HFFc6 (cell line): ENCODE results near the gene ELOVL6. TPM values are rescaled to one million over a fixed set of nuclear protein-coding genes. Genes with fewer than 3 reads are reported as not detected.

Experiments used
- DNase-seq: peaks from one replicate; pipeline ENCODE4 v3.0.0-alpha.2; 2018
- H3K27ac Mint-ChIP-seq: 2 replicates; pipeline ENCODE4 v1.8.0; 2020; ENCODE audit warnings: mild to moderate bottlenecking, mixed read lengths
- H3K27me3 Mint-ChIP-seq: 2 replicates; pipeline ENCODE4 v1.8.0; 2021; ENCODE audit warnings: mild to moderate bottlenecking, moderate library complexity, mixed read lengths; ENCODE audit not compliant: insufficient read depth
- H3K36me3 Mint-ChIP-seq: 2 replicates; pipeline ENCODE4 v1.8.0; 2021; ENCODE audit warnings: low read depth, mixed read lengths
- H3K4me1 Mint-ChIP-seq: 2 replicates; pipeline ENCODE4 v1.8.0; 2020; ENCODE audit warnings: low read depth, mixed read lengths
- H3K4me3 Mint-ChIP-seq: 2 replicates; pipeline ENCODE4 v1.8.0; 2020; ENCODE audit warnings: mild to moderate bottlenecking, moderate library complexity, mixed read lengths
- H3K9me3 Mint-ChIP-seq: 2 replicates; pipeline ENCODE4 v1.8.0; 2020; ENCODE audit warnings: mild to moderate bottlenecking, mixed read lengths
- total RNA-seq, 6 experiments: library from RNA; stranded (reverse); fragmentation: NEBNext Ultra II Directional; extraction: Animal tissue kit (Norgen Biotek cat#: 25700); gene quantifications; 2 replicates in 1 of 6; 3 replicates in 5 of 6; pipeline ENCODE4 v1.2.3, GENCODE V29; 2021
- TF ChIP-seq, protein P1 (sequence below): fragments of 200-600 bp; sonication (generic); IDR thresholded peaks from 2 replicates; pipeline ENCODE4 v1.5.0; 2021; ENCODE audit warnings: antibody characterized with exemption, mild to moderate bottlenecking

ELOVL6 gene
- total RNA-seq, 6 experiments from 2014 or later, result 21.0 to 26.2 (median 22.5) TPM

GRCh38 chr4:110211770-110212061 lies 13.3 kb upstream of the ELOVL6 start:
- no peaks in the 10 kb centered on the region for H3K36me3 Mint-ChIP-seq

DNA sequence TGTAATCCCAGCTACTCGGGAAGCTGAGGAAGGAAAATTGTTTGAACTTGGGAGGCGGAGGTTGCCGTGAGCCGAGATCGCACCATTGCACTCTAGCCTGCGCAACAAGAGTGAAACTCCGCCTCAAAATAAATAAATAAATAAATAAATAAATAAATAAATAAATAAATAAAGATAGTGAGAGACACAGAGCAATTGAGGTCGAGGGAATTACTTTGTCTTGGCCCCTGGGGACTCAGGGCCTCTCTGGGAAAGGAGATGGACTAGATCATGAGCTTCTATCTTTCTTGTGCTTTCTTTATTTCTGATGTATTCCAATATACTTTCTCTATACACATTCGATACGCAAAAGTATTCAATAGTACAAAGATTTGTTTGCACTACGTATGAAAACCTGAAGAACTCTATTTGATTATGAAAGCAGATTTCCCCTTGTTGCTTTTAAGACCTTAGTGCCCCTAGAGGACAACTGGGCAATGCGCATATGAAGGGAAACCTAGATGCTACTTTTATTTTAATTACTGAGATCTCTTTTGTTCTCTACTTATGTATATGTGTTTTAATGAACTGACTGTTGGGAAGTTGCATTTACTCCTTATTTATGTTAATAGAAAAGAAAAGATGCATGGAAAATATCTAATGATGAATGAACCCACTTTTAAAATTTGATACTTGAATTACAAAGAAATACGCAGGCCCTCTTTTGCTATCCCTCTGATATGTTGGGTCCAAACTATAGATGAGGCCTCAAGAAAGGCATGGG lies 12.8 kb upstream of the ELOVL6 start:
- Mint-ChIP-seq H3K9me3 (no peaks in the 10 kb centered on the region), H3K4me1 (peaks cover 5% of the 10 kb centered on the region; the same call in 1 of the 2 replicates), H3K4me3 (no peak overlapping the region), H3K27ac (no peak overlapping the region), H3K36me3 (no peaks in the 10 kb centered on the region), H3K27me3 (peaks cover under 1% of the 10 kb centered on the region; the same call in 1 of the 2 replicates)
- TF ChIP-seq, protein P1, sequence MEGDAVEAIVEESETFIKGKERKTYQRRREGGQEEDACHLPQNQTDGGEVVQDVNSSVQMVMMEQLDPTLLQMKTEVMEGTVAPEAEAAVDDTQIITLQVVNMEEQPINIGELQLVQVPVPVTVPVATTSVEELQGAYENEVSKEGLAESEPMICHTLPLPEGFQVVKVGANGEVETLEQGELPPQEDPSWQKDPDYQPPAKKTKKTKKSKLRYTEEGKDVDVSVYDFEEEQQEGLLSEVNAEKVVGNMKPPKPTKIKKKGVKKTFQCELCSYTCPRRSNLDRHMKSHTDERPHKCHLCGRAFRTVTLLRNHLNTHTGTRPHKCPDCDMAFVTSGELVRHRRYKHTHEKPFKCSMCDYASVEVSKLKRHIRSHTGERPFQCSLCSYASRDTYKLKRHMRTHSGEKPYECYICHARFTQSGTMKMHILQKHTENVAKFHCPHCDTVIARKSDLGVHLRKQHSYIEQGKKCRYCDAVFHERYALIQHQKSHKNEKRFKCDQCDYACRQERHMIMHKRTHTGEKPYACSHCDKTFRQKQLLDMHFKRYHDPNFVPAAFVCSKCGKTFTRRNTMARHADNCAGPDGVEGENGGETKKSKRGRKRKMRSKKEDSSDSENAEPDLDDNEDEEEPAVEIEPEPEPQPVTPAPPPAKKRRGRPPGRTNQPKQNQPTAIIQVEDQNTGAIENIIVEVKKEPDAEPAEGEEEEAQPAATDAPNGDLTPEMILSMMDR, result peak; percentile 83
- peak; percentile 39 for DNase-seq

More at GRCh38 chr4:110211770-110212061, 13.3 kb upstream of the ELOVL6 start:
- DNase-seq, result no peak
- Mint-ChIP-seq H3K27me3 (peaks cover 4% of the 10 kb centered on the region; the same call in 1 of the 2 replicates), H3K4me1 (peaks cover 10% of the 10 kb centered on the region; the same call in 1 of the 2 replicates), H3K4me3 (no peak overlapping the region), H3K27ac (no peak overlapping the region), H3K9me3 (no peaks in the 10 kb centered on the region)
- TF ChIP-seq, protein P1, result no peak

DNA sequence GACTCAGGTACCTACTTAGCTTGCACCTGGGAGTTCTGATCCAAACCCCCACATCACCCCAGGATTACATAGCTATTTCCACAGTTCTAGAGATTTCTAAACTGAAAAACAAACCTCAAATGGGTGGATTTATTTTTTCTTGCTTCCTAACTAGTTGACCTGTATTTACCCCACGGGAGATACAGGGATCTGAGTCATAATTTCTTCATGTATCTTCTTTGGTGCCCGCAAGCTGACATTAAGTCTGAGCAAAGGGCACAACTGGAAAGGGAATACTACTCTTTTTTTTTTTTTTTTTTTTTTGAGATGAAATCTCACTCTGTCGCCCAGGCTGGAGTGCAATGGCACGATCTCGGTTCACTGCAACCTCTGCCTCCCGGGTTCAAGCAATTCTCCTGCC lies 10.0 kb upstream of the ELOVL6 start:
- no peak for DNase-seq
- TF ChIP-seq, protein P1, result no peak
- H3K4me3 Mint-ChIP-seq, result no peak overlapping the region
- H3K27ac Mint-ChIP-seq, result no peak overlapping the region
- peaks cover 4% of the 10 kb centered on the region; the same call in 1 of the 2 replicates for H3K4me1 Mint-ChIP-seq
- H3K27me3 Mint-ChIP-seq, result no peaks in the 10 kb centered on the region
- H3K9me3 Mint-ChIP-seq, result no peaks in the 10 kb centered on the region
- H3K36me3 Mint-ChIP-seq, result no peaks in the 10 kb centered on the region

DNA sequence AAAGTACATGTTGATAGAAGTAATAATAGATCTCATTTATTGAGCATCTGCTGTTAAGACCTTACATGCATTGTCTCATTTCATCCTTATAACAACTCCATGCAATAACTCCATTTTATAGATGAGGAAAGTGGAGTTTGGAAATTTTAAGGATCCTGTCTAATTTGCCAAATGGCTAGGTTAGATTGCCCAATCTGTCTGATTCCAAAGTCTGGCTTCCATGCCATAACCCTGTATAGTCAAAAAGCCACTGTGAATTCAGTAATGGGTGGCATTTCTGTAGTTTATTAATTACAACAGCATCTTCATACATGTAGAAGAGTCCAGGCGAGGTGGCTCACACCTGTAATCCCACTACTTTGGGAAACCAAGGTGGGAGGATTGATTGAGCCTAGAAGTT lies 8.8 kb upstream of the ELOVL6 start:
- Mint-ChIP-seq H3K9me3 (no peaks in the 10 kb centered on the region), H3K4me3 (no peak overlapping the region), H3K4me1 (peaks cover 4% of the 10 kb centered on the region; the same call in 1 of the 2 replicates), H3K36me3 (no peaks in the 10 kb centered on the region), H3K27me3 (no peaks in the 10 kb centered on the region), H3K27ac (no peak overlapping the region)
- TF ChIP-seq, protein P1, result no peak
- no peak for DNase-seq

DNA sequence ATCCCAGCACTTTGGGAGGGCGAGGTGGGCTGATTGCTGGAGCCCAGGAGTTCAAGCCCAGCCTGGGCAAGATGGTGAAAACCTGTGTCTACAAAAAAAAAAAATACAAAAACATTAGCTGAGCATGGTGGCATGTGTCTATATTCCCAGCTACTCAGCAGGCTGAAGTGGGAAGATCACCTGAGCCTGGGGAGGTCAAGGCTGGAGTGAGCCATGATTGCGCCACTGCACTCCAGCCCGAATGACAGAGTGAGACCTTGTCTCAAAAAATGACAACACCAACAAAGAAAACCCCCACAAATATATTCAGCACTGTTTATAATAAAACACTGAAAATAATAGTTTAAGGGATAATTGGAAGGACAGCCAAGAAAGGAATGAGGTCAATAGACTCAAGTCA lies 3.6 kb upstream of the ELOVL6 start:
- no peak overlapping the region for H3K4me3 Mint-ChIP-seq
- no peaks in the 10 kb centered on the region for H3K36me3 Mint-ChIP-seq
- no peaks in the 10 kb centered on the region for H3K9me3 Mint-ChIP-seq
- peaks cover 7% of the 10 kb centered on the region; the same call in 1 of the 2 replicates for H3K4me1 Mint-ChIP-seq
- no peak for DNase-seq
- H3K27me3 Mint-ChIP-seq, result peaks cover 6% of the 10 kb centered on the region
- no peak overlapping the region for H3K27ac Mint-ChIP-seq
- TF ChIP-seq, protein P1, result no peak
